ENCODE results near the gene SPRR3.

DNA sequence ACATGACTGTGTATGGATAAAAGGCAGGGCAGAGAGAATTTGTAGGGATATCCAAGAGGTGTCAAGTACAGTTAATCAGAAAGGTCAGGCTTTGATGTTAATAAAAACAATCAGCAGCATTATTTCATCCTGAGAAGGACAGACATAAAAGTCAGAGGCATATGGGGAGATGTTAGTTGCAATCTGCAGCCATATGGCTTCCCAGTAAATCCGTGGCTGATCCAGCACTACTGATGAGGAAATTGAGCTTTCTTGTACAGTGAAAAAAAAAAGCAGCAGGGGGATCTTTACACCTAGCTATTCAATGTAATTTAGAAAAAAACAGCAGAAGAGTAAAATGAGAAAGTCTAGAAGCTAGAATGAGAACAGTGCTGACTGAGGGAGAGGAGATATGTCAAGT, 27.2 kb downstream of the SPRR3 start:
- TF ChIP-seq, protein P1, sequence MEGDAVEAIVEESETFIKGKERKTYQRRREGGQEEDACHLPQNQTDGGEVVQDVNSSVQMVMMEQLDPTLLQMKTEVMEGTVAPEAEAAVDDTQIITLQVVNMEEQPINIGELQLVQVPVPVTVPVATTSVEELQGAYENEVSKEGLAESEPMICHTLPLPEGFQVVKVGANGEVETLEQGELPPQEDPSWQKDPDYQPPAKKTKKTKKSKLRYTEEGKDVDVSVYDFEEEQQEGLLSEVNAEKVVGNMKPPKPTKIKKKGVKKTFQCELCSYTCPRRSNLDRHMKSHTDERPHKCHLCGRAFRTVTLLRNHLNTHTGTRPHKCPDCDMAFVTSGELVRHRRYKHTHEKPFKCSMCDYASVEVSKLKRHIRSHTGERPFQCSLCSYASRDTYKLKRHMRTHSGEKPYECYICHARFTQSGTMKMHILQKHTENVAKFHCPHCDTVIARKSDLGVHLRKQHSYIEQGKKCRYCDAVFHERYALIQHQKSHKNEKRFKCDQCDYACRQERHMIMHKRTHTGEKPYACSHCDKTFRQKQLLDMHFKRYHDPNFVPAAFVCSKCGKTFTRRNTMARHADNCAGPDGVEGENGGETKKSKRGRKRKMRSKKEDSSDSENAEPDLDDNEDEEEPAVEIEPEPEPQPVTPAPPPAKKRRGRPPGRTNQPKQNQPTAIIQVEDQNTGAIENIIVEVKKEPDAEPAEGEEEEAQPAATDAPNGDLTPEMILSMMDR (IDR thresholded peaks at IDR 0.05), result no peak
- no peak for TF ChIP-seq POLR2A (IDR thresholded peaks at IDR 0.05)
- TF ChIP-seq POLR2AphosphoS5 (IDR thresholded peaks at IDR 0.05), result no peak

Measured in breast epithelium (tissue), 3 donors.